ENCODE results near the gene TMC7.
"Not testable (repeated sequence)": the region's sequence is repeated elsewhere in the genome, so short reads cannot be mapped to it uniquely, and the experiment has no call there.

The TMC7 gene

DNA sequence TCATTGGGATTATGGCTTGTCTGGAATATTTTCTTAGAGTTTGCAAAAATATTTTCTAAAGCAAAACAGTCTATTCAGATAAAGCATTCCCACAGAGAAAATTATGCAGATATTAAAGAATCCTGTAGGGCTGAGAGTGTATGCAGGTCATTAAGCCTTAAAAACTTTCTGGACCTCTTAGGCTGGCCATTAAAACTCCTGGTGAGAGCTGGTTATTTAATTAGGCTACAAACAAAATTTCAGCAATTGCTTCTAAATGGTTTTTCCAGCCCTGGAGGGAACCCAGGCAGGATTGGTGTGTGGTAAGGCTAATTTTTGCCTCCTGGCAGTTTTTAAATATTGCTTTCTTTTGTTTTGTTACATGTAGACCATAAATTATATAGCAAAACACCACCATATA lies 30.2 kb upstream of the TMC7 start:
- H3K4me3 ChIP-seq (replicated peaks; ENCODE audit: low read depth, low read length), result no peak overlapping the region
- no peaks in the 10 kb centered on the region for H3K27me3 ChIP-seq (replicated peaks; ENCODE audit: control insufficient read depth, insufficient read depth, low read length)
- no peaks in the 10 kb centered on the region for H3K36me3 ChIP-seq (ENCODE audit: control insufficient read depth, insufficient read depth, low read length)
- TF ChIP-seq CTCF (IDR thresholded peaks at IDR 0.05; ENCODE audit: insufficient read depth, low read length, poor library complexity, severe bottlenecking), result no peak
- DNase-seq (ENCODE audit: extremely low read depth, insufficient read length), result no peak

- H3K36me3 ChIP-seq (ENCODE audit: control insufficient read depth, insufficient read depth, low read length); H3K4me3 ChIP-seq (replicated peaks; ENCODE audit: low read depth, low read length); DNase-seq (ENCODE audit: extremely low read depth, insufficient read length); H3K27me3 ChIP-seq (replicated peaks; ENCODE audit: control insufficient read depth, insufficient read depth, low read length): not testable (repeated sequence)
Observed at GRCh38 chr16:18955874-18956580, 27.7 kb upstream of the TMC7 start.

DNA sequence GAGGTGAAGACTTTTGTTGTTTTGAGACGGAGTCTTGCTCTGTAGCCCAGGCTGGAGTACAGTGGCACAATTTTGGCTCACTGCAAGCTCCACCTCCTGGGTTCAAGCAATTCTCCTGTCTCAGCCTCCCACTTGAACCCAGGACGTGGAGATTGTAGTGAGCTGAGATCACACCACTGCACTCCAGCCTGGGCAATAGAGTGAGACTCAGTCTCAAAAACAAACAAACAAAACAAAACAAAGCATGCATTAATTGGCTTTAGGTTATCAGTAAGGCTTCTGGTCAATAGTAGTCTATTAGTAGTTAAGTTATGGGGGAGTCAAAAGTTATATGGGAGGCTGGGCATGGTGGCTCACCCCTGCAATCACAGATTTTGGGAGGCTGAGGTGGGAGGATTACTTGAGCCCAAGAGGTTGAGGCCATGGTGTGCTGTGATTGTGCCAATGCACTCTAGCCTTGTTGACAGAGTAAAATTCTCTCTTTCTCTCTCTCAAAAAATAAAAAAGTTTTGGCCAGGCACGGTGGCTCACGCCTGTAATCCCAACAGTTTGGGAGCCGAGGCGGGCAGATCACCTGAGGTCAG lies 27.0 kb upstream of the TMC7 start:
- DNase-seq (ENCODE audit: extremely low read depth, insufficient read length); H3K27me3 ChIP-seq (replicated peaks; ENCODE audit: control insufficient read depth, insufficient read depth, low read length); H3K4me3 ChIP-seq (replicated peaks; ENCODE audit: low read depth, low read length); H3K36me3 ChIP-seq (ENCODE audit: control insufficient read depth, insufficient read depth, low read length): not testable (repeated sequence)

GRCh38 chr16:18958621-18959029 lies 25.1 kb upstream of the TMC7 start:
- DNase-seq (ENCODE audit: extremely low read depth, insufficient read length), result no peak
- no peak for TF ChIP-seq CTCF (IDR thresholded peaks at IDR 0.05; ENCODE audit: insufficient read depth, low read length, poor library complexity, severe bottlenecking)
- H3K27me3 ChIP-seq (replicated peaks; ENCODE audit: control insufficient read depth, insufficient read depth, low read length), result no peaks in the 10 kb centered on the region; the same call in 1 of the 2 replicates
- H3K4me3 ChIP-seq (replicated peaks; ENCODE audit: low read depth, low read length), result no peak overlapping the region
- no peaks in the 10 kb centered on the region for H3K36me3 ChIP-seq (ENCODE audit: control insufficient read depth, insufficient read depth, low read length)

- no peaks in the 10 kb centered on the region; the same call in 1 of the 2 replicates for H3K27me3 ChIP-seq (replicated peaks; ENCODE audit: control insufficient read depth, insufficient read depth, low read length)
- DNase-seq (ENCODE audit: extremely low read depth, insufficient read length), result no peak
- TF ChIP-seq CTCF (IDR thresholded peaks at IDR 0.05; ENCODE audit: insufficient read depth, low read length, poor library complexity, severe bottlenecking), result no peak
- no peak overlapping the region for H3K4me3 ChIP-seq (replicated peaks; ENCODE audit: low read depth, low read length)
- H3K36me3 ChIP-seq (ENCODE audit: control insufficient read depth, insufficient read depth, low read length), result no peaks in the 10 kb centered on the region
Observed at GRCh38 chr16:18959031-18959505, 24.7 kb upstream of the TMC7 start.

DNA sequence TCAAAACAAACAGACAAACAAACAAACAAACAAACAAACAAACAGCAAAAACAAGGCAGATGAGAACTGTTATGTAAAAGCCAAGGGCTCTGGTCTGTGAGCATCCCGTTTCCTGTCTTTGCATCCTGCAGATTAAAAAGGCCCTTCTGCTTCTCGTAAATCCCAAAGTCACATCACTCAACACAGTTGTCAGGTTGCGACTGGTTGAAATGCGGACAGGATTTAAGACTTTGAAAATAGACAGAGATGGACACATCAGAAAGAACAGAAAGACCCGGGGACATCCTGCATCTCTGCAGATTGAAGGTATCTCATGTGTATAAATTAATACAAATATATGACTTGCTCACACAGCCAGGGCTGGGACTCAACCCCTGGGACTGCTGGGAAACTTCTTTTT lies 18.2 kb upstream of the TMC7 start:
- no peaks in the 10 kb centered on the region for H3K36me3 ChIP-seq (ENCODE audit: control insufficient read depth, insufficient read depth, low read length)
- no peak overlapping the region for H3K4me3 ChIP-seq (replicated peaks; ENCODE audit: low read depth, low read length)
- DNase-seq (ENCODE audit: extremely low read depth, insufficient read length), result no peak
- H3K27me3 ChIP-seq (replicated peaks; ENCODE audit: control insufficient read depth, insufficient read depth, low read length), result no peaks in the 10 kb centered on the region
- no peak for TF ChIP-seq CTCF (IDR thresholded peaks at IDR 0.05; ENCODE audit: insufficient read depth, low read length, poor library complexity, severe bottlenecking)

Measured in GM06990 (cell line).